Stimulated activated naive B cell treated with anti-CD40 and anti-IgM and Interleukin-4, amounts not matched to agents 10 μg/mL and 1 μg/mL and 100 μg/mL, for 72 hours (primary cell): ENCODE measurements around the gene PIK3IP1.

Experiments used
- ATAC-seq, 2 donors: fragments of 150-1000 bp; cut with Tn5 transposase; replicated peaks; 2 replicates each; pipeline ENCODE4 v1.10.0; 2021; ENCODE audit warnings: moderate library complexity in 1 of 2
- DNase-seq: peaks from one replicate; pipeline ENCODE4 v3.0.0; 2021
- H3K27ac Mint-ChIP-seq: one replicate; pipeline ENCODE4 v1.8.0; 2022; ENCODE audit warnings: mild to moderate bottlenecking, mixed read lengths
- H3K27me3 Mint-ChIP-seq, 2 donors: one replicate each; pipeline ENCODE4 v1.8.0; 2022; ENCODE audit warnings: mixed read lengths in 2 of 2
- H3K36me3 Mint-ChIP-seq, 2 donors: one replicate each; pipeline ENCODE4 v1.8.0; 2022; ENCODE audit warnings: mixed read lengths in 2 of 2, mild to moderate bottlenecking in 1 of 2
- H3K4me1 Mint-ChIP-seq, 2 donors: one replicate each; pipeline ENCODE4 v1.8.0; 2022; ENCODE audit warnings: mixed read lengths in 2 of 2, mild to moderate bottlenecking in 1 of 2
- H3K4me3 Mint-ChIP-seq, 2 donors: one replicate each; pipeline ENCODE4 v1.8.0; 2022; ENCODE audit warnings: mild to moderate bottlenecking in 2 of 2, mixed read lengths in 2 of 2, moderate library complexity in 1 of 2
- H3K9me3 Mint-ChIP-seq, 2 donors: one replicate each; pipeline ENCODE4 v1.8.0; 2022; ENCODE audit warnings: mixed read lengths in 2 of 2, mild to moderate bottlenecking in 1 of 2

PIK3IP1 gene

DNA sequence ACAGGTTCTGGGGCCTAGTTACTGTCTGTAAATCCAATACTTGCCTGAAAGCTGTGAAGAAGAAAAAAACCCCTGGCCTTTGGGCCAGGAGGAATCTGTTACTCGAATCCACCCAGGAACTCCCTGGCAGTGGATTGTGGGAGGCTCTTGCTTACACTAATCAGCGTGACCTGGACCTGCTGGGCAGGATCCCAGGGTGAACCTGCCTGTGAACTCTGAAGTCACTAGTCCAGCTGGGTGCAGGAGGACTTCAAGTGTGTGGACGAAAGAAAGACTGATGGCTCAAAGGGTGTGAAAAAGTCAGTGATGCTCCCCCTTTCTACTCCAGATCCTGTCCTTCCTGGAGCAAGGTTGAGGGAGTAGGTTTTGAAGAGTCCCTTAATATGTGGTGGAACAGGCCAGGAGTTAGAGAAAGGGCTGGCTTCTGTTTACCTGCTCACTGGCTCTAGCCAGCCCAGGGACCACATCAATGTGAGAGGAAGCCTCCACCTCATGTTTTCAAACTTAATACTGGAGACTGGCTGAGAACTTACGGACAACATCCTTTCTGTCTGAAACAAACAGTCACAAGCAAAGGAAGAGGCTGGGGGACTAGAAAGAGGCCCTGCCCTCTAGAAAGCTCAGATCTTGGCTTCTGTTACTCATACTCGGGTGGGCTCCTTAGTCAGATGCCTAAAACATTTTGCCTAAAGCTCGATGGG is 13.5 kb downstream of the PIK3IP1 start:
- DNase-seq = no peak
- Mint-ChIP-seq H3K36me3 (peaks cover 4 to 27% of the 10 kb centered on the region in 2 donors), H3K4me1 (peaks cover 4 to 11% of the 10 kb centered on the region in 2 donors), H3K27ac (peak overlapping the region; percentile 69), H3K9me3 (no peaks in the 10 kb centered on the region), H3K27me3 (no peaks in the 10 kb centered on the region), H3K4me3 (no peak overlapping the region)
- ATAC-seq = no peak

DNA sequence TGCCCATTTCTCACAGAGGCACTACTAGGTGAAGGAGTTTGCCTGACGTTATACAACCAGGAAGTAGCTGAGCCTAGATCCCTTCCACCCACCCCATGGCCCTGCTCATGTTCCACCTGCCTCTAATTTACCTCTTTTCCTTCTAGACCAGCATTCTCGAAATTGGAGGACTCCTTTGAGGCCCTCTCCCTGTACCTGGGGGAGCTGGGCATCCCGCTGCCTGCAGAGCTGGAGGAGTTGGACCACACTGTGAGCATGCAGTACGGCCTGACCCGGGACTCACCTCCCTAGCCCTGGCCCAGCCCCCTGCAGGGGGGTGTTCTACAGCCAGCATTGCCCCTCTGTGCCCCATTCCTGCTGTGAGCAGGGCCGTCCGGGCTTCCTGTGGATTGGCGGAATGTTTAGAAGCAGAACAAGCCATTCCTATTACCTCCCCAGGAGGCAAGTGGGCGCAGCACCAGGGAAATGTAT is 14.1 kb downstream of the PIK3IP1 start:
- H3K27me3 Mint-ChIP-seq = no peaks in the 10 kb centered on the region
- H3K4me1 Mint-ChIP-seq = peaks cover 4 to 11% of the 10 kb centered on the region in 2 donors
- peak overlapping the region; percentile 69 for H3K27ac Mint-ChIP-seq
- H3K9me3 Mint-ChIP-seq = no peaks in the 10 kb centered on the region
- DNase-seq (no peak), ATAC-seq (no peak)
- H3K36me3 Mint-ChIP-seq = peaks cover 7 to 26% of the 10 kb centered on the region in 2 donors
- H3K4me3 Mint-ChIP-seq = no peak overlapping the region

DNA sequence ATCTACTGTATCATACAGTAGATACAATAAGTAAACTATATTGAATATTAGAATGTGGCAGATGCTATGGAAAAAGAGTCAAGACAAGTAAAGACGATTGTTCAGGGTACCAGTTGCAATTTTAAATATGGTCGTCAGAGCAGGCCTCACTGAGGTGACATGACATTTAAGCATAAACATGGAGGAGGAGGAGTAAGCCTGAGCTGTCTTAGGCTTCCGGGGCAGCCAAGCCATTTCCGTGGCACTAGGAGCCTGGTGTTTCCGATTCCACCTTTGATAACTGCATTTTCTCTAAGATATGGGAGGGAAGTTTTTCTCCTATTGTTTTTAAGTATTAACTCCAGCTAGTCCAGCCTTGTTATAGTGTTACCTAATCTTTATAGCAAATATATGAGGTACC is 14.5 kb downstream of the PIK3IP1 start:
- H3K4me1 Mint-ChIP-seq = peaks cover 4 to 11% of the 10 kb centered on the region in 2 donors
- peaks cover 7 to 23% of the 10 kb centered on the region in 2 donors for H3K36me3 Mint-ChIP-seq
- no peak overlapping the region for H3K27ac Mint-ChIP-seq
- ATAC-seq (no peak), DNase-seq (no peak)
- no peaks in the 10 kb centered on the region for H3K27me3 Mint-ChIP-seq
- H3K4me3 Mint-ChIP-seq = no peak overlapping the region
- no peaks in the 10 kb centered on the region for H3K9me3 Mint-ChIP-seq

DNA sequence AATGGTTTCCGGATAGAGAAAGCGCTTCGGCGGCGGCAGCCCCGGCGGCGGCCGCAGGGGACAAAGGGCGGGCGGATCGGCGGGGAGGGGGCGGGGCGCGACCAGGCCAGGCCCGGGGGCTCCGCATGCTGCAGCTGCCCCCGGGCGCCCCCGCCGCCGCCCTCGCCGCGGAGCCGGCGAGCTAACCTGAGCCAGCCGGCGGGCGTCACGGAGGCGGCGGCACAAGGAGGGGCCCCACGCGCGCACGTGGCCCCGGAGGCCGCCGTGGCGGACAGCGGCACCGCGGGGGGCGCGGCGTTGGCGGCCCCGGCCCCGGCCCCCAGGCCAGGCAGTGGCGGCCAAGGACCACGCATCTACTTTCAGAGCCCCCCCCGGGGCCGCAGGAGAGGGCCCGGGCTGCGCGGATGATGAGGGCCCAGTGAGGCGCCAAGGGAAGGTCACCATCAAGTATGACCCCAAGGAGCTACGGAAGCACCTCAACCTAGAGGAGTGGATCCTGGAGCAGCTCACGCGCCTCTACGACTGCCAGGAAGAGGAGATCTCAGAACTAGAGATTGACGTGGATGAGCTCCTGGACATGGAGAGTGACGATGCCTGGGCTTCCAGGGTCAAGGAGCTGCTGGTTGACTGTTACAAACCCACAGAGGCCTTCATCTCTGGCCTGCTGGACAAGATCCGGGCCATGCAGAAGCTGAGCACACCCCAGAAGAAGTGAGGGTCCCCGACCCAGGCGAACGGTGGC is 15.7 kb downstream of the PIK3IP1 start:
- Mint-ChIP-seq H3K4me1 (peaks cover 2 to 11% of the 10 kb centered on the region in 2 donors), H3K27me3 (no peaks in the 10 kb centered on the region), H3K4me3 (no peak overlapping the region), H3K9me3 (no peaks in the 10 kb centered on the region), H3K27ac (no peak overlapping the region), H3K36me3 (peaks cover 9 to 22% of the 10 kb centered on the region in 2 donors)
- no peak for ATAC-seq
- DNase-seq = no peak

DNA sequence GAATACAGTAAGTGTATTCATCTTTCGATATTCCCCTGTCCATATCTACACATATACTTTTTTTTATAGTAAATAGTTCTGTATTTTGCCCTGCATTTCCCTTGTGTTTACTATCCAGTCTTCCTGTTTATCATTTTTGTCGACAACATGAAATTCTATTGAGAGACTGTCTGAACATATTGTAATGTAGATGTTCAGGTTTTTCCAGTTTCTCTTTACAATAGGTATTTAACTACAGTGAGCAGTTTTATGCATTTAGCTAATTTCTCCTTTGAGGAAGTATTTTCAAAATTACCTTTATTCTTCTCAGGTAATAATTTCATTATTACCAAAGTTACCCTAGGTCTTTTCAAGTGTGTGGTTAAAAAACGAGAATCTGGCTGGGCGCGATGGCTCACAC is 16.7 kb downstream of the PIK3IP1 start:
- no peak for DNase-seq

DNA sequence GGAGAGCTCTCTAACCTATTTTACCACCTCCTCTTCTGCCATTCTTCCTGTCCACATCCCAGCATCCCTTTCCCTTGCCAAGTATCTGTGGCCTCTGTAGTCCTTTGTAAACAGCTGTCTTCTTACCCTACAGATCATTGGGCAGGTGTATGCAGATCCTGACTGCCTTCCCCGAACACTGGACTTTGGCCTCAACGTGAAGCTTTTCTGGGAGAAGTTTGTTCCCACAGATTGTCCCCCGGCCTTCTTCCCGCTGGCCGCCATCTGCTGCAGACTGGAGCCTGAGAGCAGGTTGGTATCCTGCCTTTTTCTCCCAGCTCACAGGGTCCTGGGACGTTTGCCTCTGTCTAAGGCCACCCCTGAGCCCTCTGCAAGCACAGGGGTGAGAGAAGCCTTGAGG is 17.3 kb downstream of the PIK3IP1 start:
- no peak for DNase-seq
- no peak for ATAC-seq
- Mint-ChIP-seq H3K4me3 (no peak overlapping the region), H3K4me1 (peaks cover 2 to 6% of the 10 kb centered on the region in 2 donors), H3K36me3 (peaks cover 11 to 15% of the 10 kb centered on the region in 2 donors), H3K27ac (no peak overlapping the region), H3K9me3 (no peaks in the 10 kb centered on the region), H3K27me3 (no peaks in the 10 kb centered on the region)

More for the DNA sequence above, 16.7 kb downstream of the PIK3IP1 start:
- peak overlapping the region; percentile 42 for H3K27ac Mint-ChIP-seq
- no peak for ATAC-seq
- peaks cover 9 to 15% of the 10 kb centered on the region in 2 donors for H3K36me3 Mint-ChIP-seq
- H3K4me1 Mint-ChIP-seq = peaks cover 2 to 11% of the 10 kb centered on the region in 2 donors
- no peak overlapping the region for H3K4me3 Mint-ChIP-seq
- no peaks in the 10 kb centered on the region for H3K27me3 Mint-ChIP-seq
- no peaks in the 10 kb centered on the region for H3K9me3 Mint-ChIP-seq

DNA sequence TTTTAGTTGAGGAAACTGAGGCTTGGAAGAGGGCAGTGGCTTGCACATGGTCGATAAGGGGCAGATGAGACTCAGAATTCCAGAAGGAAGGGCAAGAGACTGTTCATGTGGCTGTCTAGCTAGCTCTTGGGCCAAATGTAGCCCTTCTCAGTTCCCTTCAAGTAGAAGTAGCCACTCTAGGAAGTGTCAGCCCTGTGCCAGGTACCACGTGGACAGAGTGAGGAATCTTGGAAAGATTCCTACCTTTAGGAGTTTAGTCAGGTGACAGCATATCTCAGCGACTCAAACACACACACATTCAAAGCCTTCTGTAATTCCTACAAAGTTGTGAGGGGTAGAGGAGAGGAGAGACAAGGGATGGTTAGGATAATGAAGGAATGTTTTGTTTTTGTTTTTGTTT is 18.3 kb downstream of the PIK3IP1 start:
- Mint-ChIP-seq H3K9me3 (no peaks in the 10 kb centered on the region), H3K36me3 (peaks cover 13 to 19% of the 10 kb centered on the region in 2 donors), H3K27ac (no peak overlapping the region), H3K4me1 (no peaks in the 10 kb centered on the region), H3K27me3 (no peaks in the 10 kb centered on the region), H3K4me3 (no peak overlapping the region)
- ATAC-seq (no peak), DNase-seq (no peak)

DNA sequence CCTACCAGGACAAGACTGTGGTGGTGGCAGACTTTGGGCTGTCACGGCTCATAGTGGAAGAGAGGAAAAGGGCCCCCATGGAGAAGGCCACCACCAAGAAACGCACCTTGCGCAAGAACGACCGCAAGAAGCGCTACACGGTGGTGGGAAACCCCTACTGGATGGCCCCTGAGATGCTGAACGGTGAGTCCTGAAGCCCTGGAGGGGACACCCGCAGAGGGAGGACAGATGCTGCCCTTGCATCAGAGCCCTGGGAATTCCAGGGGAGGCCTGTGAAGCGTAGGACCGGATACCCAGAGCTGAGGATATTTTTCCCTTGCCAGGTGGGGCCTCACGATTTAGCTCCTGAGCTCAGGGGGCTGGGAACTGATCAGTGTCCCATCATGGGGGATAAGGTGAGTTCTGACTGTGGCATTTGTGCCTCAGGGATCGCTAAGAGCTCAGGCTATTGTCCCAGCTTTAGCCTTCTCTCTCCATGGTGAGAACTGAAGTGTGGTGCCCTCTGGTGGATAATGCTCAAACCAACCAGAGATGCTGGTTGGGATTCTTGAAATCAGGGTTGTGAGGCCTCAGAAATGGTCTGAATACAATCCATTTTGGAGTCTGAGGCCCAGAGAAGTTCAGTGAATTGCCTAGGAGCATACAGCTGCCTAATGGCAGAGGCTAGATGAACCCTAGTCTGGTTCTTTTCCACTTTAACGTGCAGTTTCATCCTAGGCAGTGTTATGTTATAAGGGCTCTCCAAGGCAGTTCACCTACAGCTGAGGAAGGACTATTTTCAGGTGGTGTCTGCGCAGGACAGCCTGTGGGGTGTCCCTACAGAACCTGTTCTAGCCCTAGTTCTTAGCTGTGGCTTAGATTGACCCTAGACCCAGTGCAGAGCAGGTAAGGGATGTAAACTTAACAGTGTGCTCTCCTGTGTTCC is 19.5 kb downstream of the PIK3IP1 start:
- Mint-ChIP-seq H3K4me3 (no peak overlapping the region), H3K4me1 (no peaks in the 10 kb centered on the region), H3K27ac (no peak overlapping the region), H3K36me3 (peaks cover 21 to 32% of the 10 kb centered on the region in 2 donors), H3K9me3 (no peaks in the 10 kb centered on the region), H3K27me3 (no peaks in the 10 kb centered on the region)
- ATAC-seq (peak; percentile 80 to 85), DNase-seq (peak; percentile 20)

DNA sequence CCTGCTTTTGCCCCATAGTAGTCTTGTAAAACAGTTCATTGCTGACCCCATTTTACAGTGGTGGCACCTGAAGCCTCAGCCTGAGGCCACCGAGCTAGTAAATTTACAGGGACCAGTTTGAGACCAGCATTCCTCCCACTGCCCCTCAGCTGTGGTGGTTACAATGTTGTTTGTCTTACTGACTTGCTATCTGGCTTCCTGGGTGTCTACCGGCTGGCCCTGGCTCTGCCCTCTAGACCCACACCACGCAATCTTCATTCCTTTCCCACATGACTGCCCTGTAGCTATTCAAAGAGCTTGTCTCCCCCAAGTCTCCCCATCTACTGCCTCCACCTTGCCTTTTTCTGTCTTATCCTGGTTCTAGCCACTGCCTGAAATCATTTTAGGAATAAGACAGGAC is 20.8 kb downstream of the PIK3IP1 start:
- DNase-seq (no peak), ATAC-seq (no peak)
- Mint-ChIP-seq H3K9me3 (no peaks in the 10 kb centered on the region), H3K27ac (no peak overlapping the region), H3K36me3 (peaks cover 26 to 42% of the 10 kb centered on the region in 2 donors), H3K4me1 (no peaks in the 10 kb centered on the region), H3K27me3 (no peaks in the 10 kb centered on the region), H3K4me3 (no peak overlapping the region)

DNA sequence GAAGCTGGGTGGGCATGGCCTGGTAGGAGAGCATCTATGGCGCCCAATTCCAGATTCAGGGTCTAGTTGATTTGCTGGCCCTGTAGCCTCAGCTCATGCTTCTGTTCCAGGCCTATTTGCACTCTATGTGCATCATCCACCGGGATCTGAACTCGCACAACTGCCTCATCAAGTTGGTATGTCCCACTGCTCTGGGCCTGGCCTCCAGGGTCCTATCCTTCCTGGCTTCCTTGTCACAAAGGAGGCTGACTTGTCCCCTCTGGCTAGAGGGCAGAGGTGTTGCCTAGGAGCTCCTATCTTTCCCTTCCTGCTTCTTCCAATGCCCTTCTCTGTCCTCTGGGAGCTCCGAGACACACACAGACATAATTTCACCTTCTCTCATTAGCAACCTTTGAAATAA is 21.3 kb downstream of the PIK3IP1 start:
- no peaks in the 10 kb centered on the region for H3K9me3 Mint-ChIP-seq
- no peaks in the 10 kb centered on the region for H3K4me1 Mint-ChIP-seq
- no peak overlapping the region for H3K27ac Mint-ChIP-seq
- ATAC-seq (no peak), DNase-seq (no peak)
- H3K27me3 Mint-ChIP-seq = no peaks in the 10 kb centered on the region
- no peak overlapping the region for H3K4me3 Mint-ChIP-seq
- peaks cover 26 to 44% of the 10 kb centered on the region in 2 donors for H3K36me3 Mint-ChIP-seq

DNA sequence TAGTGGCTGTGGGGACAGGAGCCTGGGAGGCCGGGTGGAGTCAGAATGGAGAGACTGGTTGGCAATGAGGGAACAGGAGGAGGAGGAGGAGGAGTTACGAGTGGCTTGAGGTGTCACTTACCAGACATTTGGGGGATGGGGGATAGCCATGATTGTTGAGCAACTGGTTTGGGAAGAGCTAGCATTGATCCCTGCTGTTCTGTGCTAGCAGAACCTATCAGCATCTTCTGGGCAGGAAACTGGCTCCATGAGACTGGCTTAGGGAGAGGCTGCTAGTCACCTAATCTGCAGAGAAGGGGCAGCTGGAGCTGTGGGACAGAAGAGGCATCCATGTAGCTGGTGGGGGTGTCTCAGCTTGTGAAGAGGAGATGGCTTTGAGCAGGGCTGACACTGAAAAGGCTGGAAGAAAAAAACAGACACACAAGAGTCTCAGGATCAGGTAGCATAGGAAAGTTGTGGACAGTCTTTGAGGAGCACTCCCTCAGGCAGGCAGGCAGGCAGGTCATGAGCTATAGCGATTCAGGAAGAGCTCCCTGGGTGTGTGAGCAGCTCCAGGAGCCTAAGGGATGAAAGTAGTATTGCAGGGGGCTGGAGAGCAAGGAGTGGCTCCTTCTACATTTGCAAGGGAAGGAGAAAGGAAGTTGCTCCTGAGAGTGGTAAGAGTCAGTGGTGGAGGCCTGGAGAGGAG is 22.3 kb downstream of the PIK3IP1 start:
- no peaks in the 10 kb centered on the region for H3K27me3 Mint-ChIP-seq
- no peaks in the 10 kb centered on the region for H3K9me3 Mint-ChIP-seq
- no peak overlapping the region for H3K27ac Mint-ChIP-seq
- no peak for DNase-seq
- no peak overlapping the region for H3K4me3 Mint-ChIP-seq
- peaks cover 26 to 45% of the 10 kb centered on the region in 2 donors for H3K36me3 Mint-ChIP-seq
- no peak for ATAC-seq
- no peaks in the 10 kb centered on the region for H3K4me1 Mint-ChIP-seq

DNA sequence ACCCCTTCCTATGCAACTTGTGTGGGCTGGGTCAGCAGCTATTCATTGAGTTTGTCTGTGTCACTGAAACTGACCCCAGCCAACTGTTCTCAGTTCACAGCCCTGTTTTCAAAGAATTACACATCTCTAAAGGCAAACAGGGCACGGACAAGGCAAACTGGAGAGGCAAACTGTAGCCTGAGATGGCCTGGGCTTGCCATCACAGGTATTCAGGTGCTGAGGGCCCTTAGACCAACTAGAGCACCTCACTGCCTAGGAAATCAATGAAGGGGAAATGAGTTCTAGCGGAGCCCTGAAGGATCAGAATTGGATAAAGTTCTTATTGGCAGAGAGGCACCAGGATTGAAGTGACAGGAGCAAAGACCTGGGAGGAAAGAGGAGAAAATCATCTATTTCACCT is 24.0 kb downstream of the PIK3IP1 start:
- Mint-ChIP-seq H3K36me3 (peaks cover 28 to 41% of the 10 kb centered on the region in 2 donors), H3K9me3 (no peaks in the 10 kb centered on the region), H3K27ac (no peak overlapping the region), H3K27me3 (no peaks in the 10 kb centered on the region), H3K4me1 (no peaks in the 10 kb centered on the region), H3K4me3 (no peak overlapping the region)
- ATAC-seq (no peak), DNase-seq (no peak)

DNA sequence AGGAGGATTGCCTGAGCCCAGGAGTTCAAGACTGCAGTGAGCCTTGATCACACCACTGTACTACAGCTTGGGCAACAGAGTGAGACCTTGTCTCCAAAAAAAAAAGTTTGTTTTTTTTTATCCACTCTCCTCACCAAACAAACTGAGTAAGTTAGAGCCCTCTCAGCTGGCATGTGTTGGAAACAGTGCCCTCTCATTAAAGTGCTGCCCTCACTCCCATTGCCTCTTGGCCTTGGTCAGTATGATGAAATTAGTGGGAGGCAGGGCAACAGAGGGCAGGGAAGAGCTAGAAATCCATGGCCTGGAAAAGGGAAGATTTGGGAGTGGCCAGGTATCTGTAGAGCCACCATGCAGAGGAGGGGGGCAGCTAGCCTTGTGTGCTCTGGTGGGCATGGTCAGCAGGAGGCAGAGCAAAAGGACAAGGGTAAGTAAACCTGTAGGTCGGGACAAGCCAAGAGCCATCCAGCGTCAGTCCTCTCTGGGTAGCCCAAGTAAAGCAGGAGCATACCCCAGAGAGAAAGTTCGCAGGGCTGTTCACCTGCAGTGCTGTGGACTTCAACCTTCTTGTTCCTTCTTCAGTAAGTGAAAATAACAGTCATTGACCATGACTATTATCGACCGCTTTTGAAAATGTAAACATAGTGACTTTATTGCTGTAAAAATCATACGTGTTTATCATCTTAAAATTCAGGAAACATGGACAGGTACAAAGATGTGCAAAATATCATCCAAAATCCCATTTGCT is 28.2 kb downstream of the PIK3IP1 start:
- H3K27me3 Mint-ChIP-seq = no peaks in the 10 kb centered on the region
- no peak for ATAC-seq
- no peaks in the 10 kb centered on the region for H3K9me3 Mint-ChIP-seq
- peaks cover 33 to 58% of the 10 kb centered on the region in 2 donors for H3K36me3 Mint-ChIP-seq
- no peaks in the 10 kb centered on the region for H3K4me1 Mint-ChIP-seq
- peak overlapping the region; percentile 26 for H3K27ac Mint-ChIP-seq
- no peak overlapping the region for H3K4me3 Mint-ChIP-seq
- DNase-seq = no peak
